Panc1 (cell line): ENCODE measurements around the gene SPDEF. TPM values are rescaled to one million over a fixed set of nuclear protein-coding genes. Genes with fewer than 3 reads are reported as not detected.

ENCODE experiments used
- ATAC-seq: fragments of 200-7000 bp; cut with Tn5 transposase; 2 replicates; pipeline ENCODE4 v1.9.1; 2020; ENCODE audit warnings: mild to moderate bottlenecking, moderate library complexity
- BruUV-seq: library from RNA; stranded (reverse); fragments of 400-500 nt; replicated peaks from 2 replicates; lab custom pipeline; 2021; lab: Mats Ljungman, UMichigan
- CTCF ChIA-PET: fragments of 300-600 bp; sonication (Branson Sonifier 250); formaldehyde crosslinking; loops from one replicate; lab custom pipeline; 2022; ENCODE audit warnings: antibody characterized with exemption; lab: Charles Lee
- POLR2A ChIA-PET: fragments of 300-600 bp; sonication (Branson Sonifier 250); formaldehyde crosslinking; loops from one replicate; lab custom pipeline; 2022; ENCODE audit warnings: antibody characterized with exemption; lab: Charles Lee
- DNase-seq: peaks from one replicate; pipeline ENCODE4 v3.0.0-alpha.2; 2010; ENCODE audit warnings: low read depth, low spot score
- H3K27ac ChIP-seq: 2 replicates; pipeline ENCODE4 v1.5.1; 2011; ENCODE audit warnings: mild to moderate bottlenecking, low read length, inconsistent platforms
- H3K27me3 ChIP-seq: fragments of 200-500 bp; sonication (Bioruptor generic); 2 replicates; pipeline ENCODE4 v1.6.0; 2014; ENCODE audit warnings: low read length, inconsistent platforms; ENCODE audit not compliant: control insufficient read depth, insufficient read depth
- H3K36me3 ChIP-seq: fragments of 200-500 bp; sonication (Bioruptor generic); 2 replicates; pipeline ENCODE4 v1.5.1; 2014; ENCODE audit warnings: inconsistent platforms, mild to moderate bottlenecking, low read length, moderate library complexity; ENCODE audit not compliant: control insufficient read depth, insufficient read depth
- H3K4me1 ChIP-seq: 2 replicates; pipeline ENCODE4 v1.5.1; 2011; ENCODE audit warnings: inconsistent platforms, mild to moderate bottlenecking, low read length, moderate library complexity; ENCODE audit not compliant: control insufficient read depth, insufficient read depth
- H3K4me3 ChIP-seq, 2 experiments: 2 replicates each; pipeline ENCODE4 v1.5.1; 2011 to 2012; ENCODE audit warnings: low read depth in 2 of 2, low read length in 2 of 2, mild to moderate bottlenecking in 2 of 2, inconsistent platforms in 1 of 2, moderate library complexity in 1 of 2
- H3K9me3 ChIP-seq: fragments of 200-500 bp; sonication (Bioruptor generic); 2 replicates; pipeline ENCODE4 v1.5.1; 2014; ENCODE audit warnings: low read depth, mild to moderate bottlenecking, inconsistent platforms, low read length, moderate library complexity; ENCODE audit not compliant: control insufficient read depth, insufficient read depth
- POLR2AphosphoS5 ChIP-seq: IDR thresholded peaks from 2 replicates; pipeline ENCODE4 v1.6.1; 2012; ENCODE audit warnings: mild to moderate bottlenecking, low read depth, low read length, moderate library complexity
- REST ChIP-seq, 2 experiments: IDR thresholded peaks; 2 replicates each; pipeline ENCODE4 v1.6.1; 2011 to 2012; ENCODE audit warnings: low read depth in 2 of 2, control low read depth in 1 of 2, low read length in 1 of 2, mild to moderate bottlenecking in 1 of 2, moderate library complexity in 1 of 2; ENCODE audit not compliant: insufficient read depth in 1 of 2
- SIN3A ChIP-seq: IDR thresholded peaks from 2 replicates; pipeline ENCODE4 v1.6.1; 2012; ENCODE audit warnings: low read depth, mild to moderate bottlenecking, low read length, moderate library complexity, borderline replicate concordance; ENCODE audit not compliant: insufficient read depth
- TCF7L2 ChIP-seq: IDR thresholded peaks from 2 replicates; pipeline ENCODE4 v1.6.1; 2011; ENCODE audit warnings: mild to moderate bottlenecking, low read depth, low read length, inconsistent platforms
- in situ Hi-C: cut with HindIII; loops from 2 replicates; pipeline ENCODE4 v1.10.0; 2016; ENCODE audit warnings: low sequenced_read_pairs, low pct_unique_long_range_greater_than_20kb
- intact Hi-C: fragments of 100-400 bp; cut with micrococcal nuclease; formaldehyde crosslinking; loops from one replicate; pipeline ENCODE4 v1.10.0; 2022; ENCODE audit not compliant: unreplicated experiment
- total RNA-seq: library from RNA; stranded (reverse); gene quantifications from one replicate; pipeline ENCODE4 v1.2.1, GENCODE V29; 2021; ENCODE audit not compliant: unreplicated experiment
- TF ChIP-seq, protein P1 (sequence below): fragments of 450-650 bp; IDR thresholded peaks from 2 replicates; pipeline ENCODE4 v1.5.1; 2017; ENCODE audit warnings: mild to moderate bottlenecking

The SPDEF gene
- total RNA-seq, 1 experiment from 2014 or later, result 1.6 TPM

DNA sequence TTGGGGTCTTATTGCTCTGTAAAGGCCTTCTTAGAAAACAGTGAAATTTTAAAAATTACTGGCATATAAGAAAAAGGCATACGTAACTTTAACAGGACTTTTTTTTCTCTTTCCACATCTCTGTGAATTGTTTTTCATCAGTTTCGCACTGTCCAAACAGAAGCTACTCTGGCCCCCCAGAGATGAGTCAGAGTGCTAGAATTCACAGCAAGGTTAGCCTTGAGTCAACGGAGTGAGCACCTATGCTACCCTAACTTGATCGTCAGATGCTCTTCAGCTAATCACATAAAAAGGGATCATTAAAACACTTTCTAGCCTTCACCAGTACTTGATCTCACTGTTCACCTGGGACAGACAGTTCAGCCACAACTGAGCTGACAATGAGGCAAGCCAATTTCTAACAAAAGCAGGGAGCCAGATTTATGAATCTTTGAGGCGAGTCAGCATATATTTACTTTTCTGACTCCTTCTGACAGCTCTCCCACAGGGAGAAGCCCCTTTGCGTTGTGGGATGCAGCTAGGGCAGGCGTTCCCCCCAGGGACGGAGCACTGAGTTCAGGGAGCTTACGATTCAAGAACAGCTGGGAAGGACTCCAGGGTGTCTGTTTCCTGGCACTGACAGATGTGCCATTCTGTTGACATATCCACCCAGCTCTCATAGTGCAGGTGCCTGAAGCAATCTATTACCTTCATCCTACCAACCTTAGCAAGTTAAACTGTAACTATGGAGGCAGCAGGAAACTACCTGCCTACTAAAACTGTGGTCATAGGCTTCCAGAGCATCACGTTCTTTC, 46.4 kb upstream of the SPDEF start:
- Histone ChIP-seq H3K4me3 (no peak overlapping the region), H3K27ac (peak overlapping the region; percentile 52), H3K9me3 (no peaks in the 10 kb centered on the region), H3K36me3 (no peaks in the 10 kb centered on the region; the same call in 1 of the 2 replicates), H3K4me1 (peaks cover 20% of the 10 kb centered on the region), H3K27me3 (no peaks in the 10 kb centered on the region)
- DNase-seq (no peak), ATAC-seq (no peak)
- BruUV-seq, result no TSS peak
- no peak for TF ChIP-seq REST (IDR thresholded peaks at IDR 0.05; ENCODE audit: insufficient read depth in 1 of 2, low read depth in 2 of 2, low read length in 1 of 2)
- no peak for TF ChIP-seq POLR2AphosphoS5
- TF ChIP-seq SIN3A, result no peak
- no peak for TF ChIP-seq TCF7L2
- TF ChIP-seq, protein P1, sequence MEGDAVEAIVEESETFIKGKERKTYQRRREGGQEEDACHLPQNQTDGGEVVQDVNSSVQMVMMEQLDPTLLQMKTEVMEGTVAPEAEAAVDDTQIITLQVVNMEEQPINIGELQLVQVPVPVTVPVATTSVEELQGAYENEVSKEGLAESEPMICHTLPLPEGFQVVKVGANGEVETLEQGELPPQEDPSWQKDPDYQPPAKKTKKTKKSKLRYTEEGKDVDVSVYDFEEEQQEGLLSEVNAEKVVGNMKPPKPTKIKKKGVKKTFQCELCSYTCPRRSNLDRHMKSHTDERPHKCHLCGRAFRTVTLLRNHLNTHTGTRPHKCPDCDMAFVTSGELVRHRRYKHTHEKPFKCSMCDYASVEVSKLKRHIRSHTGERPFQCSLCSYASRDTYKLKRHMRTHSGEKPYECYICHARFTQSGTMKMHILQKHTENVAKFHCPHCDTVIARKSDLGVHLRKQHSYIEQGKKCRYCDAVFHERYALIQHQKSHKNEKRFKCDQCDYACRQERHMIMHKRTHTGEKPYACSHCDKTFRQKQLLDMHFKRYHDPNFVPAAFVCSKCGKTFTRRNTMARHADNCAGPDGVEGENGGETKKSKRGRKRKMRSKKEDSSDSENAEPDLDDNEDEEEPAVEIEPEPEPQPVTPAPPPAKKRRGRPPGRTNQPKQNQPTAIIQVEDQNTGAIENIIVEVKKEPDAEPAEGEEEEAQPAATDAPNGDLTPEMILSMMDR, result no peak
- ChIA-PET POLR2A (no interaction called here), CTCF (no interaction called here)
- intact Hi-C loops, result no loop called here
- in situ Hi-C loops, result loop anchor here (10.0 kb wide), 1 partner anchor 158 kb away; no protein-coding TSS in a partner anchor

- ChIA-PET POLR2A (interaction anchor here (0.6 kb wide), 1 partner anchor 69 kb away, joined by 5 read pairs; no protein-coding TSS in a partner anchor), CTCF (no interaction called here)
- DNase-seq (no peak), ATAC-seq (no peak)
- Histone ChIP-seq H3K27ac (no peak overlapping the region), H3K9me3 (no peaks in the 10 kb centered on the region), H3K4me1 (peaks cover 20% of the 10 kb centered on the region), H3K27me3 (no peaks in the 10 kb centered on the region), H3K4me3 (no peak overlapping the region), H3K36me3 (no peaks in the 10 kb centered on the region; the same call in 1 of the 2 replicates)
- intact Hi-C loops (no loop called here), in situ Hi-C loops (loop anchor here (10.0 kb wide), 1 partner anchor 157 kb away; no protein-coding TSS in a partner anchor)
- no peak for TF ChIP-seq REST (IDR thresholded peaks at IDR 0.05; ENCODE audit: insufficient read depth in 1 of 2, low read depth in 2 of 2, low read length in 1 of 2)
- no peak for TF ChIP-seq SIN3A
- TF ChIP-seq, protein P1, result no peak
- no peak for TF ChIP-seq POLR2AphosphoS5
- TF ChIP-seq TCF7L2, result no peak
- BruUV-seq, result no TSS peak
These were observed 45.6 kb upstream of the SPDEF start for GRCh38 chr6:34601706-34602105.
